ENCODE data around the gene KCNN4.

DNA sequence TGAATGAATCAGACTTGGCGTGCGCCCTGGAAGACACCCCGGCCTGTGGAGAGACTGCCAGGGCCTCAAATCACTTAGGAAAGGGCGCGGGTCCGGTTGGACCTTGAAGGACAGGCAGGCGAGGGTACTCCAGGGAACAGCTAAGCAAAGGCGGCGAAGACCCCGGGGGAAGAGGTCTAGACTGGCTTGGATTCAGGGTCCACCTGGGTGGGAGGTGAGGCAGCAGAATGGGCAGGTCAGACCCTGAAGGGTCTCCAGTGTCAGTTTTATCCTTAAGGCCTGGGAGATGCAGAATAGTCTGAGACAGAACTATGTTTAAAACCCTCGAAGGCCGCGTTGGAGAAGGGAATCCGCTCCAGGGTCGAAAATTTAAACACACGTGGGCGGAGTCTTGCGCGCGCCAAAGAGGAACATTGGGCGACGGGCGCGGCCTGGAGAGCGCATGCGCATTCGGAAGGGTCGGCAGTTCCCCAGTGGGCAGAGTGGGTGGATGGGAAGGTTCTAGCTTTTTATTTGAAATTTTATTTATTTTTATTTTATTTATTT is 25.4 kb downstream of the KCNN4 start:
- TF ChIP-seq, protein P1, sequence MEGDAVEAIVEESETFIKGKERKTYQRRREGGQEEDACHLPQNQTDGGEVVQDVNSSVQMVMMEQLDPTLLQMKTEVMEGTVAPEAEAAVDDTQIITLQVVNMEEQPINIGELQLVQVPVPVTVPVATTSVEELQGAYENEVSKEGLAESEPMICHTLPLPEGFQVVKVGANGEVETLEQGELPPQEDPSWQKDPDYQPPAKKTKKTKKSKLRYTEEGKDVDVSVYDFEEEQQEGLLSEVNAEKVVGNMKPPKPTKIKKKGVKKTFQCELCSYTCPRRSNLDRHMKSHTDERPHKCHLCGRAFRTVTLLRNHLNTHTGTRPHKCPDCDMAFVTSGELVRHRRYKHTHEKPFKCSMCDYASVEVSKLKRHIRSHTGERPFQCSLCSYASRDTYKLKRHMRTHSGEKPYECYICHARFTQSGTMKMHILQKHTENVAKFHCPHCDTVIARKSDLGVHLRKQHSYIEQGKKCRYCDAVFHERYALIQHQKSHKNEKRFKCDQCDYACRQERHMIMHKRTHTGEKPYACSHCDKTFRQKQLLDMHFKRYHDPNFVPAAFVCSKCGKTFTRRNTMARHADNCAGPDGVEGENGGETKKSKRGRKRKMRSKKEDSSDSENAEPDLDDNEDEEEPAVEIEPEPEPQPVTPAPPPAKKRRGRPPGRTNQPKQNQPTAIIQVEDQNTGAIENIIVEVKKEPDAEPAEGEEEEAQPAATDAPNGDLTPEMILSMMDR (IDR thresholded peaks at IDR 0.05): no peak
- no peak for TF ChIP-seq POLR2A (IDR thresholded peaks at IDR 0.05)

Data from thyroid gland (tissue), 4 donors.